K562 (cell line): ENCODE data around the gene ACTN4. TPM values are rescaled to one million over a fixed set of nuclear protein-coding genes. Genes with fewer than 3 reads are reported as not detected.
A peak's percentile ranks its signal among the peaks of the same experiment; 100 is the strongest.

Source experiments
- ATAC-seq: fragments of 200-7000 bp; cut with Tn5 transposase; 3 replicates; pipeline ENCODE4 v1.9.1; 2020; ENCODE audit warnings: moderate library complexity
- BruUV-seq: library from RNA; stranded (reverse); fragments of 400-500 nt; replicated peaks from 2 replicates; lab custom pipeline; 2021; lab: Mats Ljungman, UMichigan
- CTCF ChIA-PET: fragments of 300-600 bp; formaldehyde crosslinking; extraction: SDS; loops from one replicate; lab custom pipeline; 2021; ENCODE audit warnings: low intra/inter-chr PET ratio; lab: Yijun Ruan, JAX
- POLR2A ChIA-PET: fragments of 300-600, 350-650 bp; sonication (Branson Sonifier 250); formaldehyde crosslinking; extraction: SDS; loops from one replicate; lab custom pipeline; 2021; ENCODE audit warnings: antibody characterized with exemption, inconsistent platforms; lab: Yijun Ruan, JAX
- DNase-seq, 4 experiments: peaks; one replicate each; pipeline versions ENCODE4 v3.0.0 to v3.0.0-alpha.2; 2011 to 2018; ENCODE audit warnings: low spot score in 3 of 4, mixed read lengths in 3 of 4; ENCODE audit errors: extremely low read depth in 1 of 4
- FAIRE-seq: peaks from 2 replicates; lab custom pipeline; 2011; peaks lifted over from hg19 to GRCh38; lab: Jason Lieb, UNC
- H2AFZ ChIP-seq: 2 replicates; pipeline ENCODE4 v1.6.0; 2011; ENCODE audit warnings: low read depth, low read length, control low read depth, inconsistent platforms
- H3K27ac ChIP-seq: fragments of 200-600 bp; 3 replicates; pipeline ENCODE4 v1.8.0; 2011; ENCODE audit warnings: low read depth, mild to moderate bottlenecking, control low read depth, inconsistent platforms, low read length, moderate library complexity, mixed read lengths; ENCODE audit errors: extremely low read depth
- H3K27me3 ChIP-seq, 2 experiments: fragments of 300-600 bp in 1 of 2; 2 replicates in 1 of 2; 3 replicates in 1 of 2; pipeline versions ENCODE4 v1.6.0 to v1.8.0; 2011; ENCODE audit warnings: inconsistent platforms in 2 of 2, low read length in 2 of 2, mild to moderate bottlenecking in 1 of 2, mixed read lengths in 1 of 2, moderate library complexity in 1 of 2; ENCODE audit not compliant: control insufficient read depth in 2 of 2, insufficient read depth in 2 of 2
- H3K36me3 ChIP-seq: fragments of 300-600 bp; 3 replicates; pipeline ENCODE4 v1.8.0; 2011; ENCODE audit warnings: mild to moderate bottlenecking, low read length, inconsistent platforms; ENCODE audit not compliant: control insufficient read depth, insufficient read depth
- H3K4me1 ChIP-seq, 2 experiments: fragments of 200-600 bp in 1 of 2; replicated peaks in 1 of 2; 2 replicates in 1 of 2; 3 replicates in 1 of 2; pipeline versions ENCODE4 v1.5.1 to v1.8.0; 2011; ENCODE audit warnings: inconsistent platforms in 2 of 2, low read length in 2 of 2, mild to moderate bottlenecking in 1 of 2, mixed read lengths in 1 of 2, moderate library complexity in 1 of 2; ENCODE audit not compliant: control insufficient read depth in 2 of 2, insufficient read depth in 2 of 2
- H3K4me2 ChIP-seq: 2 replicates; pipeline ENCODE4 v1.6.1; 2011; ENCODE audit warnings: low read length, control low read depth, inconsistent platforms, mixed read lengths; ENCODE audit not compliant: insufficient read depth
- H3K4me3 ChIP-seq: fragments of 200-600 bp; sonication (generic), shearing (Covaris generic); 2 replicates; pipeline ENCODE4 v1.5.1; 2016; ENCODE audit warnings: control low read depth, inconsistent platforms
- H3K79me2 ChIP-seq: fragments of 200-600 bp; 3 replicates; pipeline ENCODE4 v1.8.0; 2011; ENCODE audit warnings: low read length, inconsistent platforms; ENCODE audit not compliant: control insufficient read depth, insufficient read depth
- H3K9ac ChIP-seq, 2 experiments: 2 replicates each; pipeline versions ENCODE4 v1.6.0 to v1.6.1; 2011; ENCODE audit warnings: low read depth in 2 of 2, low read length in 2 of 2, control low read depth in 1 of 2, inconsistent platforms in 1 of 2, mild to moderate bottlenecking in 1 of 2, mixed read lengths in 1 of 2; ENCODE audit not compliant: insufficient read depth in 1 of 2
- H3K9me1 ChIP-seq: one replicate; pipeline ENCODE4 v1.6.0; 2011; ENCODE audit warnings: inconsistent platforms, mild to moderate bottlenecking, low read length, moderate library complexity; ENCODE audit not compliant: control insufficient read depth, insufficient read depth
- H3K9me3 ChIP-seq: replicated peaks from 2 replicates; pipeline ENCODE4 v1.5.1; 2011; ENCODE audit warnings: low read depth, low read length, inconsistent platforms; ENCODE audit not compliant: control insufficient read depth, insufficient read depth
- H4K20me1 ChIP-seq: replicated peaks from 2 replicates; pipeline ENCODE4 v1.6.1; 2011; ENCODE audit warnings: low read length, inconsistent platforms, mixed read lengths; ENCODE audit not compliant: control insufficient read depth, insufficient read depth
- BRD9 ChIP-seq: fragments of 450-650 bp; IDR thresholded peaks from 2 replicates; pipeline ENCODE4 v1.6.1; 2018; ENCODE audit warnings: low read depth; ENCODE audit not compliant: partially characterized antibody
- MLLT1 ChIP-seq, 2 experiments: fragments of 450-650 bp; IDR thresholded peaks; 2 replicates each; pipeline ENCODE4 v1.6.1; 2016
- RBM25 ChIP-seq: fragments of 200-400 bp; formaldehyde crosslinking; IDR thresholded peaks from 2 replicates; pipeline ENCODE4 v1.6.1; 2018; ENCODE audit warnings: low read length, low read depth, moderate library complexity; ENCODE audit not compliant: severe bottlenecking
- TFAM ChIP-seq: fragments of 250-450 bp; sonication (Bioruptor Pico); conservative IDR thresholded peaks from 2 replicates; pipeline ENCODE4 v1.5.0; 2021; ENCODE audit warnings: mild to moderate bottlenecking, moderate library complexity
- WGBS: fragments of 100-300 bp; shearing (Covaris generic); methylation state at CpG from one replicate; pipeline ENCODE4 v1.1.6; 2016; ENCODE audit warnings: low coverage, mixed read lengths; ENCODE audit not compliant: insufficient coverage; ENCODE audit errors: missing lambda C conversion rate; 5-methylcytosine and 5-hydroxymethylcytosine counted together
- in situ Hi-C: fragments of 300-500 bp; cut with MboI; formaldehyde crosslinking; loops from 4 replicates; pipeline ENCODE4 v1.15.0; 2018; ENCODE audit warnings: inconsistent platforms, mixed read lengths
- intact Hi-C: fragments of 100-400 bp; cut with micrococcal nuclease; formaldehyde crosslinking; loops from 2 replicates; pipeline ENCODE4 v1.14.2; 2022
- polyA plus RNA-seq, 8 experiments: library from polyadenylated mRNA; depleted of rRNA in 4 of 8; stranded (reverse) in 5 of 8; unstranded in 3 of 8; fragments of >200 nt; fragmentation: Nextera tagmentation in 2 of 8; fragmentation: Illumina TruSeq in 1 of 8; extraction: Ambion mirVana in 2 of 8; extraction: Trizol in 1 of 8; gene quantifications; 2 replicates each; pipeline versions ENCODE4 v1.2.1 to v1.2.3, GENCODE V29; 2011 to 2014; ENCODE audit warnings: inconsistent platforms in 1 of 8, missing spikeins in 1 of 8
- total RNA-seq, 7 experiments: library from RNA; depleted of rRNA in 6 of 7; stranded (reverse); fragments of >200 nt in 6 of 7; fragmentation: Illumina TruSeq in 2 of 7; extraction: Trizol in 2 of 7; gene quantifications; 2 replicates each; pipeline versions ENCODE4 v1.2.1 to v1.2.3, GENCODE V29; 2011 to 2021; ENCODE audit warnings: low replicate concordance in 1 of 7

The ACTN4 gene
- total and polyA plus RNA-seq, 9 of the 15 experiments (the other 6 are each of a cell fraction or from before 2014, with no cell fraction given): 3.1 to 385 (median 125) TPM

- Histone ChIP-seq H3K9ac (no peak within 1 kb of the TSS), H2AFZ (no peak within 1 kb of the TSS), H3K36me3 (no peaks in the 10 kb centered on the region), H3K9me1 (no peaks in the 10 kb centered on the region), H3K79me2 (no peaks in the 10 kb centered on the region), H3K27ac (no peak within 1 kb of the TSS), H3K27me3 (no peaks in the 10 kb centered on the region), H3K4me3 (no peak within 1 kb of the TSS), H3K4me1 (peaks cover 0 to 15% of the 10 kb centered on the region in 2 experiments; a peak in 1 of 5 replicates), H4K20me1 (no peaks in the 10 kb centered on the region), H3K9me3 (no peaks in the 10 kb centered on the region), H3K4me2 (no peak within 1 kb of the TSS)
- WGBS: 18% methylated on average over 6 of the region's 14 CpGs
- BruUV-seq: no TSS peak
- no peak for TF ChIP-seq MLLT1 (IDR thresholded peaks at IDR 0.05)
- no peak for TF ChIP-seq RBM25
- no peak for TF ChIP-seq TFAM
- TF ChIP-seq BRD9: no peak
- intact Hi-C loops (no loop called here), in situ Hi-C loops (no loop called here)
- peak; percentile 19; the same call in 1 of the 3 replicates for ATAC-seq
- no peak for FAIRE-seq
- ChIA-PET POLR2A (interaction anchor here (2.5 kb wide), 1 partner anchor 21 kb away, joined by 9 read pairs; no protein-coding TSS in a partner anchor), CTCF (no interaction called here)
- no peak for DNase-seq
Measured at GRCh38 chr19:38773469-38774177, 126.2 kb downstream of the ACTN4 start, which contains the start of gene LGALS7. Gene LGALS7, minus strand, starts transcription at chr19:38773517. Its CDS starts 25 bp downstream, at chr19:38773492.
